HAP-1 (cell line): ENCODE data around the gene C1orf94.

Source experiments
- DNase-seq, 2 experiments: peaks; one replicate each; pipeline ENCODE4 v3.0.0-alpha.2; 2016 to 2020; ENCODE audit warnings: low spot score in 2 of 2
- H3K27me3 ChIP-seq: fragments of 250-450 bp; sonication (Bioruptor Pico); 2 replicates; pipeline ENCODE4 v1.5.1; 2020; ENCODE audit warnings: low read depth, mild to moderate bottlenecking, moderate library complexity
- H3K36me3 ChIP-seq: fragments of 250-450 bp; sonication (Bioruptor Pico); replicated peaks from 2 replicates; pipeline ENCODE4 v1.5.1; 2020; ENCODE audit warnings: mild to moderate bottlenecking
- H3K4me1 ChIP-seq: fragments of 250-450 bp; sonication (Bioruptor Pico); 2 replicates; pipeline ENCODE4 v1.5.1; 2020; ENCODE audit warnings: mild to moderate bottlenecking
- H3K4me3 ChIP-seq: fragments of 250-450 bp; sonication (Bioruptor Pico); 2 replicates; pipeline ENCODE4 v1.5.1; 2020; ENCODE audit warnings: mild to moderate bottlenecking, moderate library complexity
- H3K9me3 ChIP-seq: fragments of 250-450 bp; sonication (Bioruptor Pico); 2 replicates; pipeline ENCODE4 v1.5.1; 2020; ENCODE audit warnings: mild to moderate bottlenecking, moderate library complexity
- in situ Hi-C: fragments of 300-500 bp; cut with MboI; formaldehyde crosslinking; loops from 3 replicates; pipeline ENCODE4 v1.14.3; 2020; ENCODE audit warnings: low sequenced_read_pairs, inconsistent platforms, mixed read lengths

Gene C1orf94

DNA sequence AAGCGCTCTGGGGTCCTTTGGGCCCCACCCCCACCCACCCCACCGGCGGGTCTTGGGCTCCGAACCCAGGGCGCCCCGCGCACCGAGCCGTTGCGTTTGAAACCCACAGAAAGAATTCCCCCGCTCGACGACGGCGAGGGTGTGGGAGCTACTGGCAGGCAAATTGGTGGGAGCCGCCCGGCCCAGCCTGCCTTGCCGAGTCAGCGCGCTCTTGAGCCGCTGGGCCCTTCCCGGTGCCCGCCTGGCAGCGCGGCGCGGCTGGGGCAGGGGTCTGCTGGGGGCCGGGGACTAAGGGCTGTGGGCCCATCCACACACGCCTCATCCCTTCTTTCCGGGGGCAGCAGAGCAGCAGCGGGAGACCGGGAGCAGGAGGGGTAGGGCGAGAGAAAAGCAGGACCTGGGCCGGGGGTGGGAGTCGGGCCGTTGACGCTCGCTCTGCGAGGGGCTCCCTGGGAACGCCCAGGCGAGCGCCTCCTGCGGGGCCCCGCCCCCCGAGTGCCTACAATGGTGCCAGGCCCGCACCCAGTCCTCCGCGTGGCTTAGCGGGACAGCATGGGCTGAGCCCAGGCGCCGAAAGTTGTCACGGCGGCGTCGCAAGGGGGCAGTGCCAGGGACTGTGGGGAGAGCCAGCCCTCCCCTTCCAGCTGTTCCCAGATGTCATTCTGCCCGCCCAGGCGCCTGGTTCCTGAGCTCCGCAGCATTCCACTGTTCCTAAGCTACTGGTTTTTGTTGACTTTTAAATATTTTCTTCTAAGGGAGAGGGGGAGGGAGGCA lies at the start of gene C1orf94:
C1orf94 (plus strand) TSS at position 78 of the 774 bp plus-strand sequence. CDS start 883 bp downstream, outside the sequence.
- H3K27me3 ChIP-seq, result no peaks in the 10 kb centered on the region
- in situ Hi-C loops, result no loop called here
- H3K36me3 ChIP-seq, result no peaks in the 10 kb centered on the region
- H3K4me1 ChIP-seq, result no peaks in the 10 kb centered on the region
- H3K4me3 ChIP-seq, result no peak within 1 kb of the TSS
- H3K9me3 ChIP-seq, result no peaks in the 10 kb centered on the region
- no peak for DNase-seq

- no peaks in the 10 kb centered on the region for H3K9me3 ChIP-seq
- no peaks in the 10 kb centered on the region for H3K27me3 ChIP-seq
- H3K4me3 ChIP-seq, result no peak overlapping the region
- no peaks in the 10 kb centered on the region for H3K36me3 ChIP-seq
- H3K4me1 ChIP-seq, result no peaks in the 10 kb centered on the region
- in situ Hi-C loops, result no loop called here
- DNase-seq, result no peak
Measured at GRCh38 chr1:34127006-34128000, 49.4 kb upstream of the C1orf94 start.

DNA sequence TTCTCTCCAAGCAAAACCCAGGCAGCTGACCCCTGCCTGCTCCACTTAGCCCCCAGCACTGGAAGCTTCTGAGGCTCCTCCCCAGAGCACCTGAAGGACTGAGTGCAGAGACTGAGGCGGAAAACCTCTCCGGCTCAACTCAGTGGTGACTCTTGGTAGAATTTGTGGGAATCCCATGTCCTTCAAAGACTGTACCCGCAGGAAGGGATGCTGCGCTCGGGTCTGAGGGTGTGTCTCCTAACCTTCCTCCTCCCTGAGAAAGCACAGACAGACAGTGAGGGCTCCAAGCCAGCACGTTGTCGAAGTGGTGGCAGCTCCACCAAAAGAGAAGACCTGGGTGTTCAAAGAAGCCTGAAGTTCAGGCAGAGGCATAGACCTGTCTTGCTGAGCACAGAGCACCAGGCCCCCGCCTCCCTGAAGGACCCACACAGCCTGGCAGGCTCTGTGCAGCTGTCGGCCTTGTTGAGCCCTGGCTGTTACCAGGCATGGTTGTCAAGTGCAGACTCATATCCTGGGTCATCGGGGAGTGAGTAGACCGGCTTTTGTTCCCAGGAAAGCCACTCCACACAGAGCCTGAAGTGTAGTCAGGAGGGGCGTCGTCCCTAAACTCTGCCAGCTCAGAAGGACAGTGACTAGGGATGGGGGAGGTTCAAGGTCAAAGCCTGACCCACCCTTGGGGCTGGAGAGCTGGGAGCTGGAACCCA lies 48.4 kb upstream of the C1orf94 start:
- no peaks in the 10 kb centered on the region for H3K9me3 ChIP-seq
- H3K27me3 ChIP-seq, result no peaks in the 10 kb centered on the region
- no peak for DNase-seq
- H3K4me1 ChIP-seq, result no peaks in the 10 kb centered on the region
- H3K36me3 ChIP-seq, result no peaks in the 10 kb centered on the region
- in situ Hi-C loops, result no loop called here
- no peak overlapping the region for H3K4me3 ChIP-seq

- no peaks in the 10 kb centered on the region for H3K4me1 ChIP-seq
- H3K9me3 ChIP-seq, result no peaks in the 10 kb centered on the region
- no peaks in the 10 kb centered on the region for H3K27me3 ChIP-seq
- in situ Hi-C loops, result no loop called here
- no peaks in the 10 kb centered on the region for H3K36me3 ChIP-seq
- no peak overlapping the region for H3K4me3 ChIP-seq
- no peak for DNase-seq
Measured at GRCh38 chr1:34129630-34130029, 47.1 kb upstream of the C1orf94 start.

DNA sequence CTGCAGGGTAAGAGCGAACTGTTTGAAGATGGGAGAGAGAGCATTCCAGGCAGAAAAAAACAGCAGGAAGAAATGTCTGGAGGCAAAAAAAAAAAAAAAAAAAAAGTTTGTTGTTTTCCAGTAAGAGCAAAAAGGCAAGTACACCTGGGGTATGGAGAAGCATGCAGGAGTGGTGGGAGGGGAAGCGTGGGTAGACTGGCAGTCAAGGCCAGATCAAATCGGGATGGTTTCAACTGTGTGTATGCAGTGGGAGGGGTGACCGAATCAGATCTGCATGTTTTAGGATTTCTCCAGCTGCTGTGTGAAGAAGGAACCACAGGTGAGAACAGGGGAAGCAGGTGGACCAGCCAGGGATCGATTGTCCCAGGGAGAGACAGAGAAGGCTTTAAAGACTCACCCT lies 46.4 kb upstream of the C1orf94 start:
- Histone ChIP-seq H3K27me3 (no peaks in the 10 kb centered on the region), H3K36me3 (no peaks in the 10 kb centered on the region), H3K4me1 (no peaks in the 10 kb centered on the region), H3K4me3 (no peak overlapping the region), H3K9me3 (no peaks in the 10 kb centered on the region)
- DNase-seq, result no peak
- in situ Hi-C loops, result no loop called here

- no peak for DNase-seq
- in situ Hi-C loops, result no loop called here
- Histone ChIP-seq H3K4me1 (no peaks in the 10 kb centered on the region), H3K27me3 (no peaks in the 10 kb centered on the region), H3K36me3 (no peaks in the 10 kb centered on the region), H3K4me3 (no peak overlapping the region), H3K9me3 (no peaks in the 10 kb centered on the region)
Measured at GRCh38 chr1:34131396-34132160, 45.1 kb upstream of the C1orf94 start.

- H3K4me3 ChIP-seq, result no peak overlapping the region
- DNase-seq, result no peak
- in situ Hi-C loops, result no loop called here
- H3K36me3 ChIP-seq, result no peaks in the 10 kb centered on the region
- H3K9me3 ChIP-seq, result no peaks in the 10 kb centered on the region
- H3K4me1 ChIP-seq, result no peaks in the 10 kb centered on the region
- no peaks in the 10 kb centered on the region for H3K27me3 ChIP-seq
Measured at GRCh38 chr1:34132161-34132420, 44.6 kb upstream of the C1orf94 start.

- no peaks in the 10 kb centered on the region for H3K9me3 ChIP-seq
- in situ Hi-C loops, result no loop called here
- no peaks in the 10 kb centered on the region for H3K36me3 ChIP-seq
Measured at GRCh38 chr1:34137411-34137810, 39.3 kb upstream of the C1orf94 start.

DNA sequence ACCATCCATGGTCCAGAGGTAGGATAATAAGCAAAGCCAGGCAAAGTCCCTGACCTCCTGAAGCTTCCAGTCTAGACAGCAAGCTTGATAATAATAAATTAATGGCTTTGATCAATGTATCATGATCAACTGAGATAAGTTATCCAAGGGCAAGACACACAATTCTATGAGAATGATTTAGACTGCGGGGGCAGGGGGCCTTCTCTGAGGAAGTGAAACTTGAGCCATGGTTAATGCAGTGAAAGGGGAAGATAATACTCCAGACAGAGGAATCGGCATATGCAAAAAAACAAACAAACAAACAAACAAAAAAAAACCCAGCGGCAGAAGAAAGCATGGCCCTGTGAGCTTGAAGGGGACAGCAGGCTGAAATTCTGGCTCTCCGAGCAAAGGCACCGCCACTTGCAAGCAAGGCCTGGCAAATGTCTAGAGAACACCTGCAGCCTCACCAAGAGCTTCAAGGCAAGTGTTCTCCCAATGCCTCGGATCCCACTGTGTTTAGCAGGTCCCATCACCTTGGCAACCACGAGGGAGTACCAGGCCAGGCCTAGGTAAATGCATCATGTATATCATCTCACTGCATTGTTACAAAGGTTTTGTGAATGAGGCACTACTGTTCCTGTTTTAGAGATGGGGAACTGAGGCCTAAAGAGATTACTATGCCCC lies 36.6 kb upstream of the C1orf94 start:
- Histone ChIP-seq H3K9me3 (no peaks in the 10 kb centered on the region), H3K4me3 (no peak overlapping the region), H3K36me3 (no peaks in the 10 kb centered on the region), H3K4me1 (no peaks in the 10 kb centered on the region), H3K27me3 (no peaks in the 10 kb centered on the region)
- in situ Hi-C loops, result no loop called here
- DNase-seq, result no peak

More at GRCh38 chr1:34137411-34137810, 39.3 kb upstream of the C1orf94 start:
- DNase-seq, result no peak
- Histone ChIP-seq H3K4me3 (no peak overlapping the region), H3K4me1 (no peaks in the 10 kb centered on the region), H3K27me3 (no peaks in the 10 kb centered on the region)

- H3K27me3 ChIP-seq, result no peaks in the 10 kb centered on the region
- H3K9me3 ChIP-seq, result no peaks in the 10 kb centered on the region
- DNase-seq, result no peak
- H3K4me3 ChIP-seq, result no peak overlapping the region
- in situ Hi-C loops, result no loop called here
- H3K36me3 ChIP-seq, result no peaks in the 10 kb centered on the region
- no peaks in the 10 kb centered on the region for H3K4me1 ChIP-seq
Measured at GRCh38 chr1:34143975-34144374, 32.7 kb upstream of the C1orf94 start.

DNA sequence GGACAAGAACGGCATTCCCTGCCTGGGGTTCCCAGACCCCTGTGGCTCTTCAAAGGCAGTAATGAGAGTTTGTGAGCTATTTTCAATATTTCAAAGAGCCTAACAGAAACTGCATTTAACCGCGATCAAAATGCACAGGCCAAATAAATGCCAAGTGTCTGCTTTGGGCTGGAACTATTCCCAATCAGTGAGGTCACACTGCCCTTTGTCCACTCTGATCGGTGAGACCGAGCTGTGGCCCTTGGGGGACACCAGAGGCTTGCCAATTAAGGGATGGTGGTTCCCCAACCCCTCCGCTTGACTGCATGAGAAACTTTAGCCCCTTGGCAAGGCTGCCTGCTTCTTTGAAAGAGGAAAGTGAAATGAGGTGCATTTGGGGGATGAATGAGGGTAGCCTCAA lies 31.9 kb upstream of the C1orf94 start:
- Histone ChIP-seq H3K36me3 (no peaks in the 10 kb centered on the region), H3K9me3 (no peaks in the 10 kb centered on the region), H3K4me3 (no peak overlapping the region), H3K27me3 (no peaks in the 10 kb centered on the region), H3K4me1 (no peaks in the 10 kb centered on the region)
- DNase-seq, result no peak
- in situ Hi-C loops, result no loop called here

DNA sequence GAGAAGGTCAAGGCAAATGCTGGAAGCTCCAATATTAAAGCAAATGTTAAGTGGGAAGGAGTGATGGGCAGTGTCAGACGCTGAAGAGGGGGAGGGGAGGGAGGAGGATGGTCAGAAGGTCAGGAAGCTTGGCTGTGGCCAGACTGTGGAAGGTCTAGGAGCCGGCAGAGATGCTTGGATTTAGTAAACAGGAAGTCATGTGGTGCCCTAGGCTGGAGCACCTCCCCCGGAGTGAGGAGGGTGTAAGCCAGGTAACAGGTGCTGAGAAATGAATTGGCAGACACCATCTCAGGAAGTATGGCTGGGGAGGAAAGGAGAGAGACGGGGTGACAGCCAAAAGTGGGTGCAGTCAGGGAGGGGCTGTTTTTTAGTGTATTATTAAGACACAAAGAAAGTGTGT lies 29.4 kb upstream of the C1orf94 start:
- no peak overlapping the region for H3K4me3 ChIP-seq
- DNase-seq, result no peak
- in situ Hi-C loops, result no loop called here
- H3K4me1 ChIP-seq, result no peaks in the 10 kb centered on the region
- no peaks in the 10 kb centered on the region for H3K36me3 ChIP-seq
- H3K9me3 ChIP-seq, result no peaks in the 10 kb centered on the region
- no peaks in the 10 kb centered on the region for H3K27me3 ChIP-seq

DNA sequence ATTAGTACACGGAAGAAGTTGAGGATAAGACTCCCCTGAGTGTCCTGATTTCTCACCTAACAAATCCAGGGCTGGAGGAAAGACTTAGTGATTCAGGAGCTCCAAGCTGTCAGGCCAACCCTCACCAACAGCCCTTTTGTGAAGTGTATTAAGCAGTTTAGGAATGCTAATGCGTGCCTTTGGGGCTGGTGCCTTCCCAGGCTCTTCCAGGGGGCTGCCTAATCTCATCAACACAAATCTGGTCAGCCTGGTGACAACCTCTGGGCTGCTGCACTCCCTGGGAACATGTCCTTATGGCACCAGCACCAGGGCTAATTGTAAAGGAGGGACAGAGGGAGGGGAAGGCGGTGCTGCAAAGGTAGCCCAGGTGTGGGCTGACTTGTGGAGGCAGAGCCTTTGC lies 27.2 kb upstream of the C1orf94 start:
- no peaks in the 10 kb centered on the region for H3K9me3 ChIP-seq
- DNase-seq, result no peak
- no peaks in the 10 kb centered on the region for H3K36me3 ChIP-seq
- H3K4me3 ChIP-seq, result no peak overlapping the region
- no peaks in the 10 kb centered on the region for H3K27me3 ChIP-seq
- in situ Hi-C loops, result no loop called here
- no peaks in the 10 kb centered on the region for H3K4me1 ChIP-seq
